ENCODE measurements around the gene ZNF547.

ZNF547 gene

DNA sequence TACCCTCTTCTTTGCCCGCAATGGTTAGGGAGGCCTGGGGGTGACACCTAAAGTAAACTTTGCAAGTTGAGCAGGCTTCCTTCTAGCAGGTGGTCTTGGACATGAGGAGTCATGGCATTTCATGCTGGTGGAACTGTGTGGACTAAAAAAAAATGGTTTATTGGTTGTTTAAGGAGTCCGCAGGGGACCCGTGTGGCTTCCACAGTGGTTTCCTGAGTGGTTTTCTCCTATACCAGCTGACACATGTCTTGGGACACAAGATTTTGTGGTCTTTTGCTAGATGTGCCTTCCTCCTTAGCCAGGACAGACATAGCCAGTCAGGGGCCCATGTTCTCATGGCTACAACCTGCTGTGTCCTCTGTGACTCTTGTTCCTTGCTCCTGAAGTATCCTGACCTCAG is 41.6 kb upstream of the ZNF547 start:
- in situ Hi-C loops (cut with MboI; ENCODE audit: low sequenced_read_pairs, unreplicated experiment) = no loop called here
- TF ChIP-seq, protein P1, sequence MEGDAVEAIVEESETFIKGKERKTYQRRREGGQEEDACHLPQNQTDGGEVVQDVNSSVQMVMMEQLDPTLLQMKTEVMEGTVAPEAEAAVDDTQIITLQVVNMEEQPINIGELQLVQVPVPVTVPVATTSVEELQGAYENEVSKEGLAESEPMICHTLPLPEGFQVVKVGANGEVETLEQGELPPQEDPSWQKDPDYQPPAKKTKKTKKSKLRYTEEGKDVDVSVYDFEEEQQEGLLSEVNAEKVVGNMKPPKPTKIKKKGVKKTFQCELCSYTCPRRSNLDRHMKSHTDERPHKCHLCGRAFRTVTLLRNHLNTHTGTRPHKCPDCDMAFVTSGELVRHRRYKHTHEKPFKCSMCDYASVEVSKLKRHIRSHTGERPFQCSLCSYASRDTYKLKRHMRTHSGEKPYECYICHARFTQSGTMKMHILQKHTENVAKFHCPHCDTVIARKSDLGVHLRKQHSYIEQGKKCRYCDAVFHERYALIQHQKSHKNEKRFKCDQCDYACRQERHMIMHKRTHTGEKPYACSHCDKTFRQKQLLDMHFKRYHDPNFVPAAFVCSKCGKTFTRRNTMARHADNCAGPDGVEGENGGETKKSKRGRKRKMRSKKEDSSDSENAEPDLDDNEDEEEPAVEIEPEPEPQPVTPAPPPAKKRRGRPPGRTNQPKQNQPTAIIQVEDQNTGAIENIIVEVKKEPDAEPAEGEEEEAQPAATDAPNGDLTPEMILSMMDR (IDR thresholded peaks at IDR 0.05; ENCODE audit: borderline replicate concordance, control extremely low read depth, extremely low read depth, insufficient read depth, missing control alignments) = no peak
- no peak for DNase-seq (ENCODE audit: low spot score)

DNA sequence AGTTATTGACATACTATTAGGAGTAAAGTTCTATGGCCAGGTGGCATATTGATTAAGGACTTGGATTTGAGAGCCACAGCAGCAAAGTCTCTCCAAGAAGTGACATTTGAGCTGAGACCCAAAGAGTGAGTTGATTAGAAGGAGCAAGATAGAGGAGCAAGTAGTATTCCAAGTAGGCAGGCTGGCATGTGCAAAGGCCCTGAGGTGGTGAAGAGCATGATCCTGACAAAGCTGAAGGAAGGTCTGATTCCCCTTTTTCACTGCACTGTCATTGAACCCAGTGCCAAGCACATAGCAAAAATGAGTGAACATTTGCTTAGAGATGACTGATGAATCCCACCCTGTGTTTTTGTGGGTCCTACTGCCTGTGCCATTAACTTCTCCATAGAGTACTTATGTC is 38.4 kb upstream of the ZNF547 start:
- in situ Hi-C loops (cut with MboI; ENCODE audit: low sequenced_read_pairs, unreplicated experiment) = no loop called here
- TF ChIP-seq, protein P1 (IDR thresholded peaks at IDR 0.05; ENCODE audit: borderline replicate concordance, control extremely low read depth, extremely low read depth, insufficient read depth, missing control alignments) = no peak
- DNase-seq (ENCODE audit: low spot score) = no peak

DNA sequence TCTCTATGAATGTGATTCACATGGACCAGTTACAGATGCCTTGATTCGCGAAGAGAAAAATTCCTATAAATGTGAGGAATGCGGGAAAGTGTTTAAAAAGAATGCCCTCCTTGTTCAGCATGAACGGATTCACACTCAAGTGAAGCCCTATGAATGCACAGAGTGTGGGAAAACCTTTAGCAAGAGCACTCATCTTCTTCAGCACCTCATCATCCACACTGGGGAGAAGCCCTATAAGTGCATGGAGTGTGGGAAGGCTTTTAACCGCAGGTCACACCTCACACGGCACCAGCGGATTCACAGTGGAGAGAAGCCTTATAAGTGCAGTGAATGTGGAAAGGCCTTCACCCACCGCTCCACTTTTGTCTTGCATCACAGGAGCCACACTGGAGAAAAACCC is 35.4 kb upstream of the ZNF547 start:
- no peak for DNase-seq (ENCODE audit: low spot score)
- in situ Hi-C loops (cut with MboI; ENCODE audit: low sequenced_read_pairs, unreplicated experiment) = no loop called here
- TF ChIP-seq, protein P1 (IDR thresholded peaks at IDR 0.05; ENCODE audit: borderline replicate concordance, control extremely low read depth, extremely low read depth, insufficient read depth, missing control alignments) = no peak

DNA sequence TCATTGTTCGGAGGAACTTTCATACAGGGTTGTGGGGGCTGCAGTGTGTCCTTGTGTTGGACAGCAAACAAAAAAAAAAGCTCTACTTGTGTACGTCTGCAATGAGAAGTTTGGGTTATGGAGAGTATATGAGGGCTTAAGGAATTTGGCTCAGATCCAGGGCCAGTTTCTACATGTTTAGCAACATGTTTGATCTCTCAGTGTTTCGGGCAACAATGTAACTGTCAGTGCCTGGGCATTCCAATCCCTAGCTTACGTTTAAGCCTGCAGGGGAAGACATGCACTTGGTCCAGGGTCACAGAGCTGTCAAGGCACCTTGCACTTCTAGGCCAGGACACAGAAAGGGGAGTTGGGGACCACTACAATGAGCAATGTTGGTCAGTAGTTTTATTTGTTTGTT is 29.2 kb upstream of the ZNF547 start:
- in situ Hi-C loops (cut with MboI; ENCODE audit: low sequenced_read_pairs, unreplicated experiment) = no loop called here
- no peak for DNase-seq (ENCODE audit: low spot score)
- TF ChIP-seq, protein P1 (IDR thresholded peaks at IDR 0.05; ENCODE audit: borderline replicate concordance, control extremely low read depth, extremely low read depth, insufficient read depth, missing control alignments) = no peak

DNA sequence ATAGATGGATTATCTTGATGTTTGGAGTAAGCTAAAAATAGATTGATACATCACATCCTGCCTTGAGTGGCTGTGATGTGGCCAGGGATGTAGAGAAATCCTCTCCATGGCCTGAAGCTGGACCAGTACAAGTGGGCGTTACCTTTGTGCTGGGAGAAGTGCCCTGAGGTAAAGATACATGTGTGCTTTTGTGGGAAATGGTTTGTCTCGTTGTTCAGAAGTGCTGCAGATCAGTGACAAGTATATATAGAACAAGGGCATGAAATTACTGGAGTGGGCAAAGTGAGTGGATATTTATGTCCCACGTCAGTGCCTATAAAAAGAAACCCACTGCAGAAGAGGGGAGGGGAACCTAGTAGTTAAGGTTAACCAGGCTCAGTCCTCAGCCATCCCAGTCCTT is 24.5 kb upstream of the ZNF547 start:
- in situ Hi-C loops (cut with MboI; ENCODE audit: low sequenced_read_pairs, unreplicated experiment) = no loop called here
- TF ChIP-seq, protein P1 (IDR thresholded peaks at IDR 0.05; ENCODE audit: borderline replicate concordance, control extremely low read depth, extremely low read depth, insufficient read depth, missing control alignments) = no peak
- no peak for DNase-seq (ENCODE audit: low spot score)

DNA sequence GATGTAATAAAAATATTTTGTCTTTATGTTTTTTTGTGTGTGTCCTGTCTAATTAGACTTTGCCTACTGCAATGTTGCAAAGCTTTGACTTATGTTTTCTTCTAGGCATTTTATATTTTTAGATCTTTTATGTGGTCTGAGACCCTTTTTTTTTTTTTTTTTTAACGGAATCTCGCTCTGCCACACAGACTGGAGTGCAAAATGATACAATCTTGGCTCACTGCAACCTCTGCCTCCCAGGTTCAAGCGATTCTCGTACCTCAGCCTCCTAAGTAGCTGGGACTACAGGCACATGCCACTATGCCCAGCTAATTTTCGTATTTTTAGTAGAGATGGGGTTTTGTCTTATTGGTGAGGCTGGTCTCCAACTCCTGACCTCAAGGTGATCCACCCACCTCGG is 20.8 kb upstream of the ZNF547 start:
- in situ Hi-C loops (cut with MboI; ENCODE audit: low sequenced_read_pairs, unreplicated experiment) = no loop called here
- DNase-seq (ENCODE audit: low spot score) = no peak

More for the DNA sequence above, 20.8 kb upstream of the ZNF547 start:
- TF ChIP-seq, protein P1 (IDR thresholded peaks at IDR 0.05; ENCODE audit: borderline replicate concordance, control extremely low read depth, extremely low read depth, insufficient read depth, missing control alignments) = no peak

Measured in GM13976 (cell line).